HUDEP-2 (cell line): ENCODE results near the gene ZFHX3.
"Not testable (repeated sequence)": the region's sequence is repeated elsewhere in the genome, so short reads cannot be mapped to it uniquely, and the experiment has no call there.

Source experiments
- DNase-seq, 76 experiments: peaks; one replicate each; lab custom pipeline; 2025; ENCODE audit not compliant: unreplicated experiment in 76 of 76; lab: John Stamatoyannopoulos, UW

Gene ZFHX3

GRCh38 chr16:73000907-73001521 lies 46.9 kb downstream of the ZFHX3 start:
- no peak for DNase-seq

GRCh38 chr16:73000020-73000906 lies 47.7 kb downstream of the ZFHX3 start:
- DNase-seq = no peak

DNA sequence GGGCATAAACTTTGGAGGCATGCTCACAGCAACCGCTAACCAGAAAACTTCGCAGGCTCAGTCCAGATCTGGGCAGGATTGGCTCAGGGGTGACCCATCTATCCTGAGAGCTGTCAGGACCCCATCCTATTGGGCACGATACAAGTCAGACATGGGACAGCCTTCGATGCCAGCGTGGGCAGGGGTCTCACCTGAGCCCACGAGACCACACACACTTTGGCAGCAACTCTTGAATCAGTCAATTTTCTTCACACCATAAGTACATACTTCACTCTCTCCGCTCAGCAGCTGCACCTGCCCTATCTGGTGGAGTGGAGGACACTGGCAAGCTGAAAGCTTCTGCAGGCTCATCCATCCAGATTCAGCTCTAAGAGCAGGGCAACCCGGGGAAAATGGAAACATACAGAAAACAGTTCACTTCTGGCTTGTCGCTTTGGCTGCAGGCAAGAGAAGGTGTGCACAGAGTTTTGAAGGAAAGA lies 48.3 kb downstream of the ZFHX3 start:
- DNase-seq = no peak

GRCh38 chr16:72997141-72997542 lies 50.8 kb downstream of the ZFHX3 start:
- no peak for DNase-seq

DNA sequence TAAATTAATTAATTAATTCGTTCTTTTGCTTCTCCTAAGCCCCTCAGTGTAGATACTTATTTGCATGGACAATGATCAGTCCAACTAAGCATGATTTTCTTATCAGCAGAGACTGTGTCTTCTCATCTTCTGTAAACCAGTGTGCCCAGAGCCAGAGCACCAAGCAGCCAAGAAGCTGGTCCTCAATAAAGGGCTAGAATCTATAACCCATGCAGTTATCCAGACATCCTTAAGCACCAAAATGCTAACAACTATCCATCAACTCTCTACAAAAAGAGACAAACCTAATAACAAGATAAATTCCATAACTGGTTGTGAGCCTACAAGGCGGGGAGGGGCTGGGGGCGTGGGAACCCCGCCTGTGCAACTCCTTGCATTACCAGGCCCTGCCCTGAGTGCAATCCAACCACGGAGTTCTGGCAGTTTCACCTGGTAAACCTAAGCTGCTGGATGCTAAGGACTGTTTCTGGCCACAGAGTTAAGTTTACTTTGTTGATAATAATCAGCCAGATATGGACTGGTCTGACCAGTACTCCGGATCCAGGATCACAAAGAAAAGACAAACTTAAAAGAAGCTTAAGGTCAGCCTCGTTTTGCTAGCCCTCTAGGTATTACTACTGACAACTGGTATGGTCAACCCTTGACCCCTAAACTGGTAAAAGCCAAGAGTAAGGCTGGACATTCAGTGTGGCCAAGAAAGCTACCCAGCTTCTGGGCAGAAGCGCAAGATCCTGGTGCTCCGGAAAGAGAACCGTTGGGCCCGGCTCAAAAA lies 51.5 kb downstream of the ZFHX3 start:
- DNase-seq = no peak

GRCh38 chr16:72995882-72996270 lies 52.1 kb downstream of the ZFHX3 start:
- not testable (repeated sequence) for DNase-seq

- peak in 13 of 76 experiments; percentile 1 to 40 (median 10) for DNase-seq
Observed at GRCh38 chr16:72995151-72995881, 52.6 kb downstream of the ZFHX3 start.

GRCh38 chr16:72992142-72992601 lies 55.8 kb downstream of the ZFHX3 start:
- no peak for DNase-seq

DNA sequence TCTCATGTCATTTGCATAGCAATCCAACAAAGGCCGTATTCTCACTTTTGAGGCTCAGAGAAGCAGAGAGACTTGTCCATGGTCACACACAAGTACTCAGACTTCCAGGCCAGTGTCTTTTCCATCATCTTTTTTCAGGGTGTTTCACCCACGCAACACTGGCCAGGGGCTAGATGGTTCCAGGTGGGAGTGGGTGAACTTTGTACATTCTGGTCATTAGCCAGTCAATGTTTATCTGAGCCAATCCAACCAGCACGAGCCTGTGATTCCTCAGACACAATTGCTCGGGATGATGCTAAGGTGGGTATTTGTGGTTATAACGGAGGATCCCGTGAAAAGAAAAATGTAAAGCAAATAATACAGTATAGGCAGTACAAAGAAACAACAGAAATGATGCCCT lies 56.3 kb downstream of the ZFHX3 start:
- DNase-seq = no peak

- no peak for DNase-seq
Observed at GRCh38 chr16:72991211-72991610, 56.7 kb downstream of the ZFHX3 start.

GRCh38 chr16:72990571-72990970 lies 57.4 kb downstream of the ZFHX3 start:
- DNase-seq = no peak

DNA sequence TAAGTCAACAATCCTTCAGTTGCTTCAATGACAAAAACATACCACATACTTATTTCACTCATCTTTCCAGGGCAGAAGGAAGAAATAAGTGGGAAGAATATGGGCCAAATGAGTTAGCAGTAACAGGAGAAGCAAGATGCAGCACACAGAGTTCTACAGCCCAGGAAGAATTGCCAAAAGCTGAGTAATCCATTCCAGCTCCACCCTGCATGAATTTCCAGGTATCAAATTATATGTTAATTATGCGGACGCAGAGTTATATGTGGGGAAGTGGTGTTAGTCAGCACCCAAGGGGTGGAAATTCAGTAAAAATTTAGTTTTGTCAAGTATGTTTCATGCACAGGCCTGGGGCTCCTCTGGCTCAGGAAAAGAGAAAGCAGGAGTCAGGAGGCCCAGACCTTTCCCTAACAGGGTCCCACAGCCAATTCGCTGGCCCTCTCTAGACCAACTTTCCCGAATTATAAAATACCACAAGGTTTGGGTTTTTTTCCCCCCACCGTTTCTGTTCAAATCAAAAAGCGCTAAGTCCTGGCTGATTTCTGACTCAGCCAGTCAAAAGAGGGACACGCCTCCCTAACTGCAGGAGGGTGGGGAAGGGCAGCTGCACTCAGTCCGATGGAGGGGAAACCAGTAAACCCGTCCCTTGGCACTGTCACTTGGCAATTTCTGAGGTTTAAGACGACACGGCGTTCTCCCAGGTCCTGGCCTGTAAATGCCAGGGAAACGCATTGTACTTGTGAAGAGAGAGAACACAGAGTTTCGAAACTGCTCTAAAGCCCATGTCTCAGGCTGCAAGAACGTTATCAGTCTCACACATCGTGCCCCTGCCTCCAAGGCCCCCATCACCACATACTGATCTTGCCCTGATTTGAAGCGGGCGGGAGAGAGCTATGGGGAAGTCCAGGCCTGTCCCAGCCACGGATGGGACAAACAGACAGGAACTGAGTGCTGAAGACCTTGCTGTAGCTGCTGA lies 58.1 kb downstream of the ZFHX3 start:
- DNase-seq = no peak

DNA sequence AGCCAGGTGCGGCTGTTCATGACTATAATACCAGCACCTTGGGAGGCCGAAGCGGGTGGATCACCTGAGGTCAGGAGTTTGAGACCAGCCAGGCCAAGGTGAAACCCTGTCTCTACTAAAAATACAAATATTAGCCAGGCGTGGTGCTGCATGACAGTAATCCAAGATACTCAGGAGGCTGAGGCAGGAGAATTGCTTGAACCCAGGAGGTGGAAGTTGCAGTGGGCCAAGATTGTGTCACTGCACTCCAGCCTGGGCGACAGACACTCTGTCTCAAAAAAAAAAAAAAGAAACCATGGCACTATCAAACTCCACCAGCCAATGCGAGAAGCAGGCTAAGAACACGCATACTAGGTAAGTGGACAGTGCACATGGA lies 58.7 kb downstream of the ZFHX3 start:
- not testable (repeated sequence) for DNase-seq

GRCh38 chr16:72988569-72988968 lies 59.4 kb downstream of the ZFHX3 start:
- no peak for DNase-seq

DNA sequence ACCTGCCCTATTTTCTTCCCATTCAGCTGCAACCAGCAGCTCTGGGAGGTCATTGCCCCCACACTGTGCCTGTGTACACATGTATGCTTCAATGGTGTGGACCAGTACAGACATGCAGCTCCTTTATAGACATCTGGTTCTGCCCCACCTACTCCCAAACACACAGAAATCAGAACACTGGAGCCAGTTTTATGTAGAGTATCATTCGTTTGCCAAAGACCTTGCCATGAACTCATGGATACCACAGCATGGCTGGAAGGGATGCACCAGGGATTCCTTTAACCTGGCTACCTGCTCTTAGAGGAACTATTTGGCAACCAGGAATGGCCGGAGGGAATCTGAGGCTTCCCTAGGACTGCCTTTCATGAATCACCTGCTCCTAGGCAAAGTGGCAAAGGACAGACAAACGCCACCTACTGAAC lies 60.4 kb downstream of the ZFHX3 start:
- DNase-seq = no peak

DNA sequence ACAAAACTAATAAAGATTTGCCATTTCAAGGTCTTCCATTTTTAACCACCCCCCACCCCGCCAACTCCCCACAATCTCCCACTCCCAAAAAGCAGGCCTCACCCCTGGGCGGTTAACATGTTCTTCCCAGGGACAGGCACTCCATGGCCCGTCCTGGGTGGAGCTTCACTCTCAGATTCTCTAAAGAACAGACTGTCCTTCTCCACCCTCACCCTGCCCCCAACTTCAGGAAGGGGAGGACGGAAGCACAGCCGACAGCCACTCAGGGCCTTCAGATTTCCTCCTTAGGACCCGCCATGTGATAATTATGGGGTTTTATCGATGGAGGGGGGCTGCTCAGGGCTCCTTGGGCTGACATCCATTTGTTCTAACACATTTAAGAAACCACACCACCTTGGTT lies 61.9 kb downstream of the ZFHX3 start:
- no peak for DNase-seq

DNA sequence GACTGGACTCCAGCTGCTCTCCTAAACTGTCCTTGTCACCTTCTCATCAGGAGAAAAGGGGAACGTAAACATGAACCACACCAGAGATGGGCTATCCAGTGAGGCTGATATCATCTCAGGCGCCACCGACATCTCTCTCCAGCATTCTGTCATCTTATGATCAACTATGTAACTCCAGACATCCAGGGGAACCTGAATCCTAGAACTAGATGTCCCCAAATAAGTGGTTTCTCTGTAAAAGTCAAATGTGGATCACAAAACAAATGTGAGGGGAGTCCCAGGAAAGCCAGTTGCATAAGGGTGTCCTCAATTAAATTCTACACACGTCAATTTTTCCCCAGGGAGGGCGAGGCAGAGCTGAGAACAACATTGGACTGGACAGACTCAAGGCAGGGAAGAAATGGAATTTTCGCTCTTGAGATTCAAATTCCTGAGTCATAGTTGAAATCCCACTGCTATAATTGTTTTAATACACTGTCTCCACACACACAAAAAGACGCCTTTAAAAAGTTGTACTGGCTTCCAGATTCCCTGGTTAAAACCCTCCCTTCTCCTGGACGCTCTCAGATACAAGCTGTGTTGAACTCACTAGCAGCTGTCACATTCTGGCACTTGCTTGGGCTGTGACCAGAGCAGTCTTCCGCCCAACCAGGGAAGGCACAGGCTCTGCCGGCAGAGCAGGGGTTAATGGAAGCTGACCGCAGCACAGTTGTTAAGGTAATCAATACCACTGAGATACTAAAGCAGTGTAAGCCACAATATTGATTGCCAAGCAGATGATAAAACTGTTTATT lies 62.6 kb downstream of the ZFHX3 start:
- no peak for DNase-seq

DNA sequence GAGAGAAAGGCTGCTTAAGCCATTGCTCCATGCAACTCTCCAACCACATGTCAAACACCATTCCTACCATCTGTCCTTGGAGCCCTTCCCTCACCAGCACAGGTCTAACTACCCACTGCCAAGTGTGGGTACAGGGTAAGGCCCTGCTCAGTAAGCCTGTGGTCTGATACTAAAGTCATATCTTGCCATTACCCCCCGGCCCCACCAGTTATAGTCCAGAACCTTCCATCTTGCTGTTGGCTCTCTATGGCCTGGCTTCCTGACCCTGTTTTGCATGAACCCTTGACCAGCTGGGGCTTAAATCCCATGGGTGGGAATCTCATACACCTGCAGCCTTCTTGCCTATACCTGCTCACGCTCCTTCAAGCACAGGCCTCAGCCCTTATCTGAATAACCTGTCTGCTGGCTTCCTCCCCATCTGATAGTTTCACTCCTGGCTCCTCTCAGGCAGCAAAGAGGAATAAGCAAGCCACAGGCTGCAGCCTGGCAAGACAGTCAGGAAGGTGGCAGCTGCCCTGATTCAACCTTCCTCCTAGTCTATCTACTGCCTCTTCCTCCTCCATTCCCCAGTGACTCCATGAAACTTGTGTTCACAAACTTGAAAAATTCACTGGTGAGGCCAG lies 64.1 kb downstream of the ZFHX3 start:
- DNase-seq = no peak
